GM23338 (cell line): Measurements from ENCODE around the gene SMC1A. TPM values are rescaled to one million over a fixed set of nuclear protein-coding genes. Genes with fewer than 3 reads are reported as not detected.

ENCODE experiments used
- ATAC-seq: fragments of 200-7000 bp; cut with Tn5 transposase; 3 replicates; pipeline ENCODE4 v1.9.1; 2020
- DNase-seq: peaks from one replicate; pipeline ENCODE4 v3.0.0-alpha.2; 2015; ENCODE audit warnings: low spot score
- H2AFZ ChIP-seq: fragments of 200-600 bp; sonication (generic); 2 replicates; pipeline ENCODE4 v1.8.0; 2016; ENCODE audit warnings: antibody characterized with exemption, mild to moderate bottlenecking, moderate library complexity
- H3F3A ChIP-seq: fragments of 200-600 bp; sonication (generic); replicated peaks from 2 replicates; pipeline ENCODE4 v1.8.0; 2017; ENCODE audit warnings: antibody characterized with exemption, mixed run types, low read depth
- H3K27ac ChIP-seq: fragments of 200-600 bp; sonication (generic); 2 replicates; pipeline ENCODE4 v1.6.1; 2016; ENCODE audit warnings: low read depth
- H3K27me3 ChIP-seq: fragments of 200-600 bp; sonication (generic); 2 replicates; pipeline ENCODE4 v1.8.0; 2016; ENCODE audit warnings: mild to moderate bottlenecking, mixed run types, moderate library complexity; ENCODE audit not compliant: insufficient read depth
- H3K36me3 ChIP-seq: fragments of 200-600 bp; sonication (generic); 2 replicates; pipeline ENCODE4 v1.8.0; 2016; ENCODE audit warnings: mild to moderate bottlenecking; ENCODE audit not compliant: insufficient read depth
- H3K4me1 ChIP-seq: fragments of 200-600 bp; sonication (generic); 2 replicates; pipeline ENCODE4 v1.8.0; 2016; ENCODE audit warnings: mild to moderate bottlenecking, moderate library complexity; ENCODE audit not compliant: insufficient read depth
- H3K4me2 ChIP-seq: fragments of 200-600 bp; sonication (generic); 2 replicates; pipeline ENCODE4 v1.7.1; 2017; ENCODE audit warnings: mixed run types
- H3K4me3 ChIP-seq: fragments of 200-600 bp; sonication (generic); 2 replicates; pipeline ENCODE4 v1.6.1; 2016; ENCODE audit warnings: mixed run types
- H3K79me2 ChIP-seq: fragments of 200-600 bp; sonication (generic); replicated peaks from 2 replicates; pipeline ENCODE4 v1.8.0; 2017; ENCODE audit warnings: mild to moderate bottlenecking; ENCODE audit not compliant: insufficient read depth
- H3K9me2 ChIP-seq: fragments of 200-600 bp; sonication (generic); 2 replicates; pipeline ENCODE4 v1.8.0; 2017; ENCODE audit not compliant: insufficient read depth
- H4K20me1 ChIP-seq: fragments of 200-600 bp; sonication (generic); replicated peaks from 2 replicates; pipeline ENCODE4 v1.8.0; 2017; ENCODE audit warnings: mild to moderate bottlenecking; ENCODE audit not compliant: insufficient read depth
- H3K27ac Mint-ChIP-seq: 2 replicates; pipeline ENCODE4 v1.8.0; 2020; ENCODE audit warnings: inconsistent platforms, mild to moderate bottlenecking, moderate library complexity, mixed read lengths
- H3K27me3 Mint-ChIP-seq: 3 replicates; pipeline ENCODE4 v1.8.0; 2022; ENCODE audit warnings: low read depth, mild to moderate bottlenecking, moderate library complexity, mixed read lengths, inconsistent platforms; ENCODE audit not compliant: insufficient read depth, poor library complexity
- H3K36me3 Mint-ChIP-seq: 3 replicates; pipeline ENCODE4 v1.8.0; 2021; ENCODE audit warnings: low read depth, mild to moderate bottlenecking, inconsistent platforms, moderate library complexity, mixed read lengths
- H3K4me1 Mint-ChIP-seq: 3 replicates; pipeline ENCODE4 v1.8.0; 2020; ENCODE audit warnings: mild to moderate bottlenecking, inconsistent platforms, mixed read lengths
- H3K4me3 Mint-ChIP-seq: 3 replicates; pipeline ENCODE4 v1.8.0; 2021; ENCODE audit warnings: moderate library complexity, mild to moderate bottlenecking, inconsistent platforms, mixed read lengths
- H3K9me3 Mint-ChIP-seq: 3 replicates; pipeline ENCODE4 v1.8.0; 2020; ENCODE audit warnings: moderate library complexity, mild to moderate bottlenecking, inconsistent platforms, mixed read lengths
- EZH2 ChIP-seq: fragments of 200-600 bp; sonication (generic); IDR thresholded peaks from one replicate; pipeline ENCODE4 v1.8.0; 2017; ENCODE audit warnings: antibody characterized with exemption, mild to moderate bottlenecking, low read depth; ENCODE audit not compliant: unreplicated experiment
- EZH2phosphoT487 ChIP-seq: fragments of 200-600 bp; sonication (generic); IDR thresholded peaks from one replicate; pipeline ENCODE4 v1.8.1; 2018; ENCODE audit warnings: antibody characterized with exemption; ENCODE audit not compliant: unreplicated experiment
- ZNF114 ChIP-seq: fragments of 250-450 bp; sonication (Bioruptor Pico); IDR thresholded peaks from 2 replicates; pipeline ENCODE4 v1.5.0; 2020; ENCODE audit warnings: mild to moderate bottlenecking, moderate library complexity
- polyA plus RNA-seq: library from polyadenylated mRNA; unstranded; fragments of >200 nt; fragmentation: Nextera tagmentation; extraction: Ambion mirVana; gene quantifications from 2 replicates; pipeline ENCODE4 v1.2.1, GENCODE V29; 2016
- total RNA-seq: library from RNA; depleted of rRNA; stranded (reverse); fragments of >200 nt; shearing (Covaris generic); gene quantifications from 2 replicates; pipeline ENCODE4 v1.2.3, GENCODE V29; 2014
- TF ChIP-seq, protein P1 (sequence below), 2 experiments: fragments of 200-600 bp in 1 of 2; sonication (generic) in 1 of 2; conservative IDR thresholded peaks; 2 replicates each; pipeline versions ENCODE4 v1.5.1 to v1.6.1; 2016 to 2017; ENCODE audit warnings: antibody characterized with exemption in 2 of 2, low read depth in 2 of 2, mild to moderate bottlenecking in 2 of 2, moderate library complexity in 1 of 2
- TF ChIP-seq, protein P2 (sequence below): IDR thresholded peaks from one replicate; pipeline ENCODE4 v1.6.1; 2018; ENCODE audit warnings: antibody characterized with exemption; ENCODE audit not compliant: unreplicated experiment
- TF ChIP-seq, protein P3 (sequence below): fragments of 250-450 bp; sonication (Bioruptor Pico); IDR thresholded peaks from 2 replicates; pipeline ENCODE4 v1.5.0; 2020; ENCODE audit warnings: mild to moderate bottlenecking, moderate library complexity

SMC1A gene
- total and polyA plus RNA-seq, 2 experiments from 2014 or later = 63.3 to 69.0 TPM

DNA sequence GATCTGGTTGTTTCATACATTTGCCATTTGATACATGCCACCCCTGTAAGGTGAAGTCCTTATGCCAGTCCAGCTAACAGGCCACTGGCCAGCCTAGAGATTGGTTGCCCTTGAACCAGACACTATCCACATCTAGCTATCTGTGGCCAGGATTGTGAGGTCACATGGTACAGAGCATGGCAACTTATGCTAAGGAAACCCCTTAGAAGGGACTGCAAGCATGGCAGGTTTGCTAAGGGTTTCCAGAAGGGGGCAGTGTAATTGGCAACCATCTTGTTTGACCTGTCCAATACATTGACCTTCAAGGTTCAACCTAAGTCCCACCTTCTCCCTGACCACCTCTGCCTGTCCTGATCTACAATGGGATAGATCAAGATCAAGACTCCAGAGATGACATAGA, 47.5 kb downstream of the SMC1A start:
- H3K4me2 ChIP-seq = no peak overlapping the region
- H3K4me1 Mint-ChIP-seq = no peaks in the 10 kb centered on the region
- no peaks in the 10 kb centered on the region for H3K4me1 ChIP-seq
- H4K20me1 ChIP-seq = no peaks in the 10 kb centered on the region
- H3K27ac ChIP-seq = no peak overlapping the region
- ATAC-seq (peak; percentile 45; the same call in 2 of the 3 replicates), DNase-seq (peak; percentile 17)
- no peaks in the 10 kb centered on the region for H3K79me2 ChIP-seq
- H3K36me3 Mint-ChIP-seq = peaks cover 20% of the 10 kb centered on the region
- H3K27me3 Mint-ChIP-seq = no peaks in the 10 kb centered on the region
- no peaks in the 10 kb centered on the region for H3K9me3 Mint-ChIP-seq
- no peaks in the 10 kb centered on the region for H3K36me3 ChIP-seq
- no peak overlapping the region for H3K4me3 ChIP-seq
- TF ChIP-seq ZNF114 (CRISPR knock-in tag) (no peak), EZH2phosphoT487 (no peak), EZH2 (no peak)
- TF ChIP-seq, protein P1, sequence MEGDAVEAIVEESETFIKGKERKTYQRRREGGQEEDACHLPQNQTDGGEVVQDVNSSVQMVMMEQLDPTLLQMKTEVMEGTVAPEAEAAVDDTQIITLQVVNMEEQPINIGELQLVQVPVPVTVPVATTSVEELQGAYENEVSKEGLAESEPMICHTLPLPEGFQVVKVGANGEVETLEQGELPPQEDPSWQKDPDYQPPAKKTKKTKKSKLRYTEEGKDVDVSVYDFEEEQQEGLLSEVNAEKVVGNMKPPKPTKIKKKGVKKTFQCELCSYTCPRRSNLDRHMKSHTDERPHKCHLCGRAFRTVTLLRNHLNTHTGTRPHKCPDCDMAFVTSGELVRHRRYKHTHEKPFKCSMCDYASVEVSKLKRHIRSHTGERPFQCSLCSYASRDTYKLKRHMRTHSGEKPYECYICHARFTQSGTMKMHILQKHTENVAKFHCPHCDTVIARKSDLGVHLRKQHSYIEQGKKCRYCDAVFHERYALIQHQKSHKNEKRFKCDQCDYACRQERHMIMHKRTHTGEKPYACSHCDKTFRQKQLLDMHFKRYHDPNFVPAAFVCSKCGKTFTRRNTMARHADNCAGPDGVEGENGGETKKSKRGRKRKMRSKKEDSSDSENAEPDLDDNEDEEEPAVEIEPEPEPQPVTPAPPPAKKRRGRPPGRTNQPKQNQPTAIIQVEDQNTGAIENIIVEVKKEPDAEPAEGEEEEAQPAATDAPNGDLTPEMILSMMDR (conservative IDR thresholded peaks at IDR 0.05; ENCODE audit: low read depth in 2 of 2) = peak; percentile 30 to 44; a peak in 3 of 4 replicates
- TF ChIP-seq, protein P2, sequence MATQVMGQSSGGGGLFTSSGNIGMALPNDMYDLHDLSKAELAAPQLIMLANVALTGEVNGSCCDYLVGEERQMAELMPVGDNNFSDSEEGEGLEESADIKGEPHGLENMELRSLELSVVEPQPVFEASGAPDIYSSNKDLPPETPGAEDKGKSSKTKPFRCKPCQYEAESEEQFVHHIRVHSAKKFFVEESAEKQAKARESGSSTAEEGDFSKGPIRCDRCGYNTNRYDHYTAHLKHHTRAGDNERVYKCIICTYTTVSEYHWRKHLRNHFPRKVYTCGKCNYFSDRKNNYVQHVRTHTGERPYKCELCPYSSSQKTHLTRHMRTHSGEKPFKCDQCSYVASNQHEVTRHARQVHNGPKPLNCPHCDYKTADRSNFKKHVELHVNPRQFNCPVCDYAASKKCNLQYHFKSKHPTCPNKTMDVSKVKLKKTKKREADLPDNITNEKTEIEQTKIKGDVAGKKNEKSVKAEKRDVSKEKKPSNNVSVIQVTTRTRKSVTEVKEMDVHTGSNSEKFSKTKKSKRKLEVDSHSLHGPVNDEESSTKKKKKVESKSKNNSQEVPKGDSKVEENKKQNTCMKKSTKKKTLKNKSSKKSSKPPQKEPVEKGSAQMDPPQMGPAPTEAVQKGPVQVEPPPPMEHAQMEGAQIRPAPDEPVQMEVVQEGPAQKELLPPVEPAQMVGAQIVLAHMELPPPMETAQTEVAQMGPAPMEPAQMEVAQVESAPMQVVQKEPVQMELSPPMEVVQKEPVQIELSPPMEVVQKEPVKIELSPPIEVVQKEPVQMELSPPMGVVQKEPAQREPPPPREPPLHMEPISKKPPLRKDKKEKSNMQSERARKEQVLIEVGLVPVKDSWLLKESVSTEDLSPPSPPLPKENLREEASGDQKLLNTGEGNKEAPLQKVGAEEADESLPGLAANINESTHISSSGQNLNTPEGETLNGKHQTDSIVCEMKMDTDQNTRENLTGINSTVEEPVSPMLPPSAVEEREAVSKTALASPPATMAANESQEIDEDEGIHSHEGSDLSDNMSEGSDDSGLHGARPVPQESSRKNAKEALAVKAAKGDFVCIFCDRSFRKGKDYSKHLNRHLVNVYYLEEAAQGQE = no peak
- TF ChIP-seq, protein P3, sequence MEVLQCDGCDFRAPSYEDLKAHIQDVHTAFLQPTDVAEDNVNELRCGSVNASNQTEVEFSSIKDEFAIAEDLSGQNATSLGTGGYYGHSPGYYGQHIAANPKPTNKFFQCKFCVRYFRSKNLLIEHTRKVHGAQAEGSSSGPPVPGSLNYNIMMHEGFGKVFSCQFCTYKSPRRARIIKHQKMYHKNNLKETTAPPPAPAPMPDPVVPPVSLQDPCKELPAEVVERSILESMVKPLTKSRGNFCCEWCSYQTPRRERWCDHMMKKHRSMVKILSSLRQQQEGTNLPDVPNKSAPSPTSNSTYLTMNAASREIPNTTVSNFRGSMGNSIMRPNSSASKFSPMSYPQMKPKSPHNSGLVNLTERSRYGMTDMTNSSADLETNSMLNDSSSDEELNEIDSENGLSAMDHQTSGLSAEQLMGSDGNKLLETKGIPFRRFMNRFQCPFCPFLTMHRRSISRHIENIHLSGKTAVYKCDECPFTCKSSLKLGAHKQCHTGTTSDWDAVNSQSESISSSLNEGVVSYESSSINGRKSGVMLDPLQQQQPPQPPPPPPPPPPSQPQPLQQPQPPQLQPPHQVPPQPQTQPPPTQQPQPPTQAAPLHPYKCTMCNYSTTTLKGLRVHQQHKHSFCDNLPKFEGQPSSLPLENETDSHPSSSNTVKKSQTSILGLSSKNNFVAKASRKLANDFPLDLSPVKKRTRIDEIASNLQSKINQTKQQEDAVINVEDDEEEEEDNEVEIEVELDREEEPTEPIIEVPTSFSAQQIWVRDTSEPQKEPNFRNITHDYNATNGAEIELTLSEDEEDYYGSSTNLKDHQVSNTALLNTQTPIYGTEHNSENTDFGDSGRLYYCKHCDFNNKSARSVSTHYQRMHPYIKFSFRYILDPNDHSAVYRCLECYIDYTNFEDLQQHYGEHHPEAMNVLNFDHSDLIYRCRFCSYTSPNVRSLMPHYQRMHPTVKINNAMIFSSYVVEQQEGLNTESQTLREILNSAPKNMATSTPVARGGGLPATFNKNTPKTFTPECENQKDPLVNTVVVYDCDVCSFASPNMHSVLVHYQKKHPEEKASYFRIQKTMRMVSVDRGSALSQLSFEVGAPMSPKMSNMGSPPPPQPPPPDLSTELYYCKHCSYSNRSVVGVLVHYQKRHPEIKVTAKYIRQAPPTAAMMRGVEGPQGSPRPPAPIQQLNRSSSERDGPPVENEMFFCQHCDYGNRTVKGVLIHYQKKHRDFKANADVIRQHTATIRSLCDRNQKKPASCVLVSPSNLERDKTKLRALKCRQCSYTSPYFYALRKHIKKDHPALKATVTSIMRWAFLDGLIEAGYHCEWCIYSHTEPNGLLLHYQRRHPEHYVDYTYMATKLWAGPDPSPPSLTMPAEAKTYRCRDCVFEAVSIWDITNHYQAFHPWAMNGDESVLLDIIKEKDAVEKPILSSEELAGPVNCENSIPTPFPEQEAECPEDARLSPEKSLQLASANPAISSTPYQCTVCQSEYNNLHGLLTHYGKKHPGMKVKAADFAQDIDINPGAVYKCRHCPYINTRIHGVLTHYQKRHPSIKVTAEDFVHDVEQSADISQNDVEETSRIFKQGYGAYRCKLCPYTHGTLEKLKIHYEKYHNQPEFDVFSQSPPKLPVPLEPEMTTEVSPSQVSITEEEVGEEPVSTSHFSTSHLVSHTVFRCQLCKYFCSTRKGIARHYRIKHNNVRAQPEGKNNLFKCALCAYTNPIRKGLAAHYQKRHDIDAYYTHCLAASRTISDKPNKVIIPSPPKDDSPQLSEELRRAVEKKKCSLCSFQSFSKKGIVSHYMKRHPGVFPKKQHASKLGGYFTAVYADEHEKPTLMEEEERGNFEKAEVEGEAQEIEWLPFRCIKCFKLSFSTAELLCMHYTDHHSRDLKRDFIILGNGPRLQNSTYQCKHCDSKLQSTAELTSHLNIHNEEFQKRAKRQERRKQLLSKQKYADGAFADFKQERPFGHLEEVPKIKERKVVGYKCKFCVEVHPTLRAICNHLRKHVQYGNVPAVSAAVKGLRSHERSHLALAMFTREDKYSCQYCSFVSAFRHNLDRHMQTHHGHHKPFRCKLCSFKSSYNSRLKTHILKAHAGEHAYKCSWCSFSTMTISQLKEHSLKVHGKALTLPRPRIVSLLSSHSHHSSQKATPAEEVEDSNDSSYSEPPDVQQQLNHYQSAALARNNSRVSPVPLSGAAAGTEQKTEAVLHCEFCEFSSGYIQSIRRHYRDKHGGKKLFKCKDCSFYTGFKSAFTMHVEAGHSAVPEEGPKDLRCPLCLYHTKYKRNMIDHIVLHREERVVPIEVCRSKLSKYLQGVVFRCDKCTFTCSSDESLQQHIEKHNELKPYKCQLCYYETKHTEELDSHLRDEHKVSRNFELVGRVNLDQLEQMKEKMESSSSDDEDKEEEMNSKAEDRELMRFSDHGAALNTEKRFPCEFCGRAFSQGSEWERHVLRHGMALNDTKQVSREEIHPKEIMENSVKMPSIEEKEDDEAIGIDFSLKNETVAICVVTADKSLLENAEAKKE (CRISPR knock-in tag) = no peak
- H3K9me2 ChIP-seq = no peaks in the 10 kb centered on the region
- H3K27me3 ChIP-seq = no peaks in the 10 kb centered on the region
- H3K27ac Mint-ChIP-seq = no peak overlapping the region
- no peak overlapping the region for H2AFZ ChIP-seq
- H3F3A ChIP-seq = no peaks in the 10 kb centered on the region
- H3K4me3 Mint-ChIP-seq = no peak overlapping the region
